Rectal smooth muscle tissue (tissue), 1 donor: ENCODE data around the gene RGL3.
"Not testable (repeated sequence)": the region's sequence is repeated elsewhere in the genome, so short reads cannot be mapped to it uniquely, and the experiment has no call there.

ENCODE experiments used
- H3K27ac ChIP-seq: one replicate; pipeline ENCODE4 v1.7.0; 2013; ENCODE audit warnings: low read depth, low read length, inconsistent platforms
- H3K27me3 ChIP-seq: one replicate; pipeline ENCODE4 v1.7.0; 2013; ENCODE audit warnings: low read length; ENCODE audit not compliant: control insufficient read depth, insufficient read depth
- H3K36me3 ChIP-seq: one replicate; pipeline ENCODE4 v1.7.0; 2013; ENCODE audit warnings: low read length; ENCODE audit not compliant: control insufficient read depth, insufficient read depth
- H3K4me1 ChIP-seq: one replicate; pipeline ENCODE4 v1.7.0; 2013; ENCODE audit warnings: low read length; ENCODE audit not compliant: control insufficient read depth, insufficient read depth
- H3K4me3 ChIP-seq: one replicate; pipeline ENCODE4 v1.7.0; 2013; ENCODE audit warnings: low read length
- H3K9ac ChIP-seq: one replicate; pipeline ENCODE4 v1.7.0; 2013; ENCODE audit warnings: low read length

RGL3 gene, protein sequence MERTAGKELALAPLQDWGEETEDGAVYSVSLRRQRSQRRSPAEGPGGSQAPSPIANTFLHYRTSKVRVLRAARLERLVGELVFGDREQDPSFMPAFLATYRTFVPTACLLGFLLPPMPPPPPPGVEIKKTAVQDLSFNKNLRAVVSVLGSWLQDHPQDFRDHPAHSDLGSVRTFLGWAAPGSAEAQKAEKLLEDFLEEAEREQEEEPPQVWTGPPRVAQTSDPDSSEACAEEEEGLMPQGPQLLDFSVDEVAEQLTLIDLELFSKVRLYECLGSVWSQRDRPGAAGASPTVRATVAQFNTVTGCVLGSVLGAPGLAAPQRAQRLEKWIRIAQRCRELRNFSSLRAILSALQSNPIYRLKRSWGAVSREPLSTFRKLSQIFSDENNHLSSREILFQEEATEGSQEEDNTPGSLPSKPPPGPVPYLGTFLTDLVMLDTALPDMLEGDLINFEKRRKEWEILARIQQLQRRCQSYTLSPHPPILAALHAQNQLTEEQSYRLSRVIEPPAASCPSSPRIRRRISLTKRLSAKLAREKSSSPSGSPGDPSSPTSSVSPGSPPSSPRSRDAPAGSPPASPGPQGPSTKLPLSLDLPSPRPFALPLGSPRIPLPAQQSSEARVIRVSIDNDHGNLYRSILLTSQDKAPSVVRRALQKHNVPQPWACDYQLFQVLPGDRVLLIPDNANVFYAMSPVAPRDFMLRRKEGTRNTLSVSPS

GRCh38 chr19:11418549-11419506 is at the start of gene RGL3:
Gene RGL3 (minus strand): TSS chr19:11419314. CDS start chr19:11419278, 36 bp downstream.
- Histone ChIP-seq H3K27ac (no peak within 1 kb of the TSS), H3K9ac (no peak within 1 kb of the TSS), H3K4me1 (no peaks in the 10 kb centered on the region), H3K36me3 (no peaks in the 10 kb centered on the region), H3K27me3 (peaks cover 40% of the 10 kb centered on the region), H3K4me3 (peak within 1 kb of the TSS; percentile 58)

- not testable (repeated sequence) for H3K4me3 ChIP-seq, H3K9ac ChIP-seq, H3K27ac ChIP-seq, H3K4me1 ChIP-seq, H3K36me3 ChIP-seq, H3K27me3 ChIP-seq
Measured at GRCh38 chr19:11468266-11468845, 49.2 kb upstream of the RGL3 start.

- H3K9ac ChIP-seq = no peak overlapping the region
- H3K27ac ChIP-seq = no peak overlapping the region
- H3K4me1 ChIP-seq = no peaks in the 10 kb centered on the region
- H3K27me3 ChIP-seq = no peaks in the 10 kb centered on the region
- H3K4me3 ChIP-seq = no peak overlapping the region
- no peaks in the 10 kb centered on the region for H3K36me3 ChIP-seq
Measured at GRCh38 chr19:11465600-11465999, 46.5 kb upstream of the RGL3 start.

DNA sequence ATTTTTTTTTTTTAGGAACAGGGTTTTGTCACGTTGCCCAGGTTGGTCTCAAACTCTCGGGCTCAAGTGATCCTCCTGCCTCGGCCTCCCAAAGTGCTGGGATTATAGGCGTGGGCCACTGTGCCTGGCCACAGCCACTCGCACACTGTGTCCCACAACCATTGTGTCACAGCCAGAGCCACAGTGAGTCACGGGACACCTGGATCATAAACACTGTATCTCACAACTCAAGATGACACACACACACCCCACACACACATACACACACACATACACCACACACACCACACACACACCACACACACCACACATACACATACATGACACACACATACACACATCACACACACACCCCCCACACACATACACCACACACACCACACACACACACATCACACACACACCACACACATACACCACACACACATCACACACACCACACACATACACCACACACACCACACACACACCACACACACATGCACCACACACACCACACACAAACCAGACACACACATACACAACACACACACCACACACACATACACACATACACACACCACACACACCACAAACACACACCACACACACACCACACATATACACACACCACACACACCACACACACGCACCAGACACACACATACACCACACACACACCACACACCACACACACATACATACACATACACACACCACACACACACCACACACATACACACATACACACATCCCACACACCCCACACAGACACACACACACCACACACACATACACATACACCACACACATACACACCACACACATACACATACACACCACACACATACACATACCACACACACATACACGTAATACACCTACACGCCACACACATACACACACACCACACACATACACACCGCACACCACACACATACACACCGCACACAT is 45.5 kb upstream of the RGL3 start:
- Histone ChIP-seq H3K4me1 (no peaks in the 10 kb centered on the region), H3K4me3 (no peak overlapping the region), H3K27ac (no peak overlapping the region), H3K27me3 (no peaks in the 10 kb centered on the region), H3K36me3 (no peaks in the 10 kb centered on the region), H3K9ac (no peak overlapping the region)

DNA sequence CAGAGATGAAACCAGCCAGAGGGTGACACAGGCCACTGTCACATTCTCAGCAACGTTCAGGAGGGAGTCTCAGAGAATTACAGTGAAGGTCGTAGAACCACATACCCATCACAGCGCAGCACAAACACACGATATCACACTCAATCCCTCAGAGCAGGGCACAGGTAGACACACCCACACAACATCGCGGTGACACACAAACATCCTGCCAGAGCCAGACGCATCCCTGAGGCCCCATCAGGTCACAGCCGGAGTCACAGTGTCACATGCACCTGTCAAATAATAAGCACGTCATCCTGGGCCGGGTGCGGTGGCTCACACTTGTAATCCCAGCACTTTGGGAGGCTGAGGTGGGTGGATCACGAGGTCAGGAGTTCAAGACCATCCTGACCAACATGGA is 44.3 kb upstream of the RGL3 start:
- no peak overlapping the region for H3K9ac ChIP-seq
- H3K4me1 ChIP-seq = no peaks in the 10 kb centered on the region
- H3K27me3 ChIP-seq = no peaks in the 10 kb centered on the region
- H3K36me3 ChIP-seq = no peaks in the 10 kb centered on the region
- no peak overlapping the region for H3K27ac ChIP-seq
- no peak overlapping the region for H3K4me3 ChIP-seq

GRCh38 chr19:11461453-11461852 is 42.3 kb upstream of the RGL3 start:
- Histone ChIP-seq H3K4me1 (no peaks in the 10 kb centered on the region), H3K9ac (no peak overlapping the region), H3K27me3 (no peaks in the 10 kb centered on the region), H3K27ac (no peak overlapping the region), H3K4me3 (no peak overlapping the region), H3K36me3 (no peaks in the 10 kb centered on the region)

DNA sequence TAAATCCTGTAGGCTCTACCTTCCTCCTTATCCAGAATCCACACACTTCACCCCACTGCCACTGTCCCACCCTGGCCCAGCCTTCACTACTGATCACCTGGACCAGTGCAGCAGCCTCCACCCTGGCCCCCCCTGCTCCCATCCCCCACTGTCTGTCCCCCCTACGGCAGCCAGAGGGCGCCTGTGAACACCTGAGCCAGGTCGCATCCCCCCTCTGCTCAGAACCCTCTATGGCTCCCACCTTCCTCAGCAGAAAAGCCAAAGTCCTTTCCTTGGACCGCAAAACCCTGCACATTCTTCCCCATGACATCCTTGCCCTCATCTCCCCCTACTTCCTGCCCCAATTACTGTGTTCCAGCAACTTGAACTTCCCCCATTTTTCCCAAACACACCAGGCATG is 41.1 kb upstream of the RGL3 start:
- Histone ChIP-seq H3K4me3 (no peak overlapping the region), H3K27me3 (no peaks in the 10 kb centered on the region), H3K27ac (no peak overlapping the region), H3K36me3 (no peaks in the 10 kb centered on the region), H3K4me1 (no peaks in the 10 kb centered on the region), H3K9ac (no peak overlapping the region)

DNA sequence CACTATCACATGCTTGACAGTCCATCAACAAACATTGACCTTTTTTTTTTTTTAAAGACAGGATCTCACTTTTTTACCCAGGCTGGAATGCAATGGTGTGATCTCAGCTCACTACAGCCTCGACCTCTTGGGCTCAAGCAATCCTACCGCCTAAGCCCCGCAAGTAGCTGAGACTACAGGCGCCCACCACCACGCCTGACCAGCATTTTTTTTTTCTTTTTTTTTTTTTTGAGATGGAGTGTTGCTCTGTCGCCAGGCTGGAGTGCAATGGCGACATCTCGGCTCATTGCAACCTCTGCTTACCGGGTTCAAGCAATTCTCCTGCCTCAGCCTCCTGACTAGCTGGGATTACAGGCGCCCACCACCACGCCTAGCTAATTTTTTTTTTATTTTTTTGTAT is 39.8 kb upstream of the RGL3 start:
- H3K9ac ChIP-seq, H3K27ac ChIP-seq, H3K27me3 ChIP-seq, H3K4me3 ChIP-seq, H3K4me1 ChIP-seq, H3K36me3 ChIP-seq: not testable (repeated sequence)

DNA sequence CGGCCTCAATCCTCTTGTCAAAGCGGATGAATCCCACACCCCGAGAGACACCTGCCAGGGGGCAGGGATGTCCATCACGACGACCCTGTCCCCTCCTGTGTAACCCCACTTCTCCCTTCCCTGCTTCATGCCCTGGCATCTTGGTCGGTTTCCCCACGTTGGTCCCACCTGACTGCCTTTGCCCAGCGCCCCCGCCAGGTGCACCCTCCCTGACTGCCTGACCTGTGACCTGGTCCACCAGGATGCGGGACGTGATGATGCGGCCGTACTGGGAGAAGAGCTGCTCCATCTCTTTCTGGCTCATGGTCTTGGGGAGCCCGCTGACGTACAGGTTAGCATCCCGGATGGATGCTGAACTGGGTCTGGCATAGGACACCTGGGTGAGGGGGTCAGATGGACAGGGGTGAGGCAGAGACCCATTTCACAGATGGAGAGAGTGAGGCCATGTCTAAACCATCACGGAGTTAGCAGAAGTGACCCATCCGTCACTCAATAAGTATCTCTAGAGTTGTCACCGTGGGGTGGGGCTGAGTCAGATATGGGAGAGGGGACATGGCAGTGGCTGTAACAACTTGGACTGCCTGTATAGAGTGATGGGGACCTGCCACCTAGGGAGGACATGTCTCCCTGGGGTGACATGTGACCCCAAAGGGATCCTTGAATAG is 39.3 kb upstream of the RGL3 start:
- H3K27me3 ChIP-seq = no peaks in the 10 kb centered on the region
- H3K36me3 ChIP-seq = no peaks in the 10 kb centered on the region
- no peak overlapping the region for H3K27ac ChIP-seq
- H3K4me1 ChIP-seq = no peaks in the 10 kb centered on the region
- H3K4me3 ChIP-seq = no peak overlapping the region
- H3K9ac ChIP-seq = no peak overlapping the region

DNA sequence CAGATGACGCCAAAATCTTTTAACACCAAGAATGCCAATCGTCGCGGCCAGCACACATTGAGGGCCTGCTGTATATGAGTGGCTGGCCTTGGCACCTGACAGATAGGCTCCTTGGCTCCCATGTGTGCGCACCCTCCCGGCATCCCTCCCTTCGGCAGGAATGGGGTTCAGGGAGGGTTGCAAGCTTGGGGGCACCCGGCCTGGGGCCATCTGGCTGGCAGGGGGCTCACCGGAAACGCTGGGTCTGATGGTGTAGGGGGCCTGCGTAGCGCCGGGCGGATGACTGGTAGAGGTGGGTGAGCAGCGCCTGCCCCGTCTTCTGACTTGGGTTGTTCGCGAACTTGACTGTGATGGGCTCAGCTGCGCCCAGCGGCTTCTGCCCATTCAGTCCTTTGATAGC is 38.7 kb upstream of the RGL3 start:
- no peak overlapping the region for H3K4me3 ChIP-seq
- no peaks in the 10 kb centered on the region for H3K36me3 ChIP-seq
- no peak overlapping the region for H3K27ac ChIP-seq
- no peaks in the 10 kb centered on the region for H3K4me1 ChIP-seq
- H3K9ac ChIP-seq = no peak overlapping the region
- no peaks in the 10 kb centered on the region for H3K27me3 ChIP-seq

DNA sequence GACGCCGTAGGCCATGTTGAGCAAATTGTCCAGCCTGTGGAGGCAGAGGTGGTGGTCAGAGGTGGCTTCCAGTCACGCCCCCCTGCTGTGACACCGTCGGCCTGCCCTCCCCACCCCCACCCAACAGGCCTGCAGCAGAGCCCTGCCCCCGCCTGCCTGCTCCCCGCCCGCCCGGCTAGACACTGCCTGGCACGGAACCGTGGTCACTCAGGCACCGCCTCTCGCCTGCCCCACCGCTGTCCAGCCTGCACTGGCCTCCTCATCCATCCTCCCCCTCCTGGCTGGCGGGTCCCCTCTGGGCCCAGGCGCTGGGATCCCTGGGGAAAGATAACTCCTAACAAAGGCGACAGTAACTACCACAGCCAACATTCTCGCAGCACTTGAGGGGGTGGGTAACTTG is 38.0 kb upstream of the RGL3 start:
- H3K27me3 ChIP-seq = no peaks in the 10 kb centered on the region
- no peak overlapping the region for H3K27ac ChIP-seq
- H3K4me1 ChIP-seq = no peaks in the 10 kb centered on the region
- H3K4me3 ChIP-seq = no peak overlapping the region
- H3K36me3 ChIP-seq = no peaks in the 10 kb centered on the region
- no peak overlapping the region for H3K9ac ChIP-seq
